Calu3 (cell line): ENCODE results near the gene CABLES2. TPM values are rescaled to one million over a fixed set of nuclear protein-coding genes. Genes with fewer than 3 reads are reported as not detected.

Experiments
- BruUV-seq: library from RNA; stranded (reverse); fragments of 400-500 nt; replicated peaks from 2 replicates; lab custom pipeline; 2021; lab: Mats Ljungman, UMichigan
- CTCF ChIA-PET: fragments of 300-600 bp; sonication (Branson Sonifier 250); formaldehyde crosslinking; loops from one replicate; lab custom pipeline; 2022; ENCODE audit warnings: antibody characterized with exemption; lab: Charles Lee
- DNase-seq: peaks from one replicate; pipeline ENCODE4 v3.0.0; 2022
- H3K27ac Mint-ChIP-seq: one replicate; pipeline ENCODE4 v1.8.0; 2022; ENCODE audit warnings: mixed read lengths; ENCODE audit not compliant: unreplicated experiment
- H3K27me3 Mint-ChIP-seq: one replicate; pipeline ENCODE4 v1.8.0; 2022; ENCODE audit warnings: mixed read lengths; ENCODE audit not compliant: unreplicated experiment
- H3K36me3 Mint-ChIP-seq: one replicate; pipeline ENCODE4 v1.8.0; 2022; ENCODE audit warnings: mild to moderate bottlenecking, moderate library complexity, mixed read lengths; ENCODE audit not compliant: insufficient read depth, unreplicated experiment
- H3K4me1 Mint-ChIP-seq: one replicate; pipeline ENCODE4 v1.8.0; 2022; ENCODE audit warnings: mild to moderate bottlenecking, low read depth, mixed read lengths; ENCODE audit not compliant: unreplicated experiment
- H3K4me3 Mint-ChIP-seq: one replicate; pipeline ENCODE4 v1.8.0; 2022; ENCODE audit warnings: mild to moderate bottlenecking, low read depth, moderate library complexity, mixed read lengths; ENCODE audit not compliant: unreplicated experiment
- H3K9me3 Mint-ChIP-seq: one replicate; pipeline ENCODE4 v1.8.0; 2022; ENCODE audit warnings: low read depth, mixed read lengths; ENCODE audit not compliant: unreplicated experiment
- CTCF ChIP-seq: fragments of 200-600 bp; IDR thresholded peaks from one replicate; pipeline ENCODE4 v1.8.0; 2022; ENCODE audit warnings: antibody characterized with exemption; ENCODE audit not compliant: unreplicated experiment
- intact Hi-C: fragments of 100-400 bp; cut with micrococcal nuclease; formaldehyde crosslinking; loops from one replicate; pipeline ENCODE4 v1.10.0; 2022; ENCODE audit not compliant: unreplicated experiment
- total RNA-seq: library from RNA; stranded (reverse); gene quantifications from 2 replicates; pipeline ENCODE4 v1.2.3, GENCODE V29; 2022

The CABLES2 gene
- total RNA-seq, 1 experiment from 2014 or later, result 13.6 TPM

GRCh38 chr20:62421716-62421990, 14.6 kb upstream of the CABLES2 start:
- DNase-seq, result no peak
- CTCF ChIA-PET, result no interaction called here
- H3K9me3 Mint-ChIP-seq, result peaks cover 2% of the 10 kb centered on the region
- no peak for TF ChIP-seq CTCF
- no TSS peak for BruUV-seq
- H3K36me3 Mint-ChIP-seq, result peaks cover 18% of the 10 kb centered on the region
- no peak overlapping the region for H3K4me3 Mint-ChIP-seq
- no peak overlapping the region for H3K27ac Mint-ChIP-seq
- H3K27me3 Mint-ChIP-seq, result peaks cover 41% of the 10 kb centered on the region
- peaks cover 14% of the 10 kb centered on the region for H3K4me1 Mint-ChIP-seq
- intact Hi-C loops, result no loop called here

- intact Hi-C loops, result no loop called here
These were observed 14.0 kb upstream of the CABLES2 start for GRCh38 chr20:62420846-62421715.

GRCh38 chr20:62419759-62420158, 12.7 kb upstream of the CABLES2 start:
- H3K9me3 Mint-ChIP-seq, result peaks cover 2% of the 10 kb centered on the region
- peaks cover 41% of the 10 kb centered on the region for H3K27me3 Mint-ChIP-seq
- H3K27ac Mint-ChIP-seq, result no peak overlapping the region
- BruUV-seq, result no TSS peak
- intact Hi-C loops, result no loop called here
- H3K36me3 Mint-ChIP-seq, result peaks cover 6% of the 10 kb centered on the region
- CTCF ChIA-PET, result interaction anchor here (2.0 kb wide), 1 partner anchor 10 kb away, joined by 8 read pairs; no protein-coding TSS in a partner anchor
- no peak for DNase-seq
- H3K4me3 Mint-ChIP-seq, result no peak overlapping the region
- TF ChIP-seq CTCF, result no peak
- H3K4me1 Mint-ChIP-seq, result no peaks in the 10 kb centered on the region

More at GRCh38 chr20:62420846-62421715, 14.0 kb upstream of the CABLES2 start:
- H3K27me3 Mint-ChIP-seq, result peaks cover 41% of the 10 kb centered on the region
- DNase-seq, result no peak
- H3K4me3 Mint-ChIP-seq, result no peak overlapping the region
- H3K4me1 Mint-ChIP-seq, result peaks cover 8% of the 10 kb centered on the region
- CTCF ChIA-PET, result no interaction called here
- no peak for TF ChIP-seq CTCF
- no TSS peak for BruUV-seq
- H3K27ac Mint-ChIP-seq, result no peak overlapping the region
- H3K36me3 Mint-ChIP-seq, result peaks cover 13% of the 10 kb centered on the region
- H3K9me3 Mint-ChIP-seq, result peaks cover 2% of the 10 kb centered on the region

DNA sequence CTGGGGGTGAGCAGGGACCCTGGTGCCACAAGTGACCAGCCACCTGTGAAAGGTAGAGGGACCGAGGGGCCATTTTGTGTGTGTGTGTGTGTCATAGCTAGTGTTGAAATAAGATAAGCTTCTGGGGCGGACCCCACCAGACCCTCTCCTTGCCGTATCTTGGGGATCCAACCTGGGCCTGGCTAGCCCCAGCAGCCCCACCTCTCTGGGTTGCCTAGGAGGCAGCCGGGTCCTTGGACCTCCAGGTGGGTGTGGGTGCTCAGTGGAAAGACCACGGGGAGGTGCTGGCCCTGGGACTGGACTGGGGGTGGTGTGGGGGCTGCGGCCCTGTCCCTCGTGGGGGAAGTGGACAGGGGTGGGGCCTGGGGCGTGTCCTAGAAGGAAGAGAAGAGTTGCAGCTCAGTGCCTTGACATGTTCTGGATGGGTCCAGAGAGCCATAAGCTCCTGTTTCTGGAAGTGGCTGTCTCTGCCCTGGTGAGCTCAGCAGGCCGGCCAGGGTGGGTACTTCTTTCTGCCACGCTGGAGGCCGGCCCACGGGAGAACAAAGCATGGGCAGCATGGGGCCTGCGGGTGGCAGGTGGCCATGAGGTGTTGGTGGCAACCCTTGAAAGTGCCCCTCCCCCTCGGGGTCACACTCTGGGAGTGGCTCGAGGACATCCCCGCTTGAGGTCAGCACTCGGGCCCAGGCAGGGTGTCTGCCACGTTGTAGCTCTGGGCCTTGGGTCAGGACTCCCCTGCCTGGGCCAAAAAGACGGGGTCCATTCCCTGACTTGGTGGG, 11.8 kb upstream of the CABLES2 start:
- Mint-ChIP-seq H3K9me3 (peaks cover 2% of the 10 kb centered on the region), H3K4me1 (no peaks in the 10 kb centered on the region), H3K4me3 (no peak overlapping the region), H3K27me3 (peaks cover 41% of the 10 kb centered on the region), H3K36me3 (peaks cover 6% of the 10 kb centered on the region), H3K27ac (no peak overlapping the region)
- BruUV-seq, result no TSS peak
- intact Hi-C loops, result no loop called here
- TF ChIP-seq CTCF, result no peak
- DNase-seq, result no peak
- CTCF ChIA-PET, result interaction anchor here (1.1 to 2.0 kb wide), 2 partner anchors 8 to 9 kb away, joined by 3 to 8 read pairs; partner anchors contain the start of gene RBBP8NL
